GM19099 (cell line): ENCODE data around the gene KLK3.
A peak's percentile ranks its signal among the peaks of the same experiment; 100 is the strongest.

Source experiments
- POLR2A ChIP-seq: IDR thresholded peaks from 3 replicates; pipeline ENCODE4 v1.6.1; 2011; ENCODE audit warnings: low read depth; ENCODE audit not compliant: insufficient read length; ENCODE audit errors: extremely low read depth

The KLK3 gene

GRCh38 chr19:50854636-50855410 lies at the start of gene KLK3:
Gene KLK3 (plus strand): TSS chr19:50854915. CDS start chr19:50854956, 41 bp downstream.
- TF ChIP-seq POLR2A: no peak

- TF ChIP-seq POLR2A: no peak
Observed at GRCh38 chr19:50808856-50809255, 45.9 kb upstream of the KLK3 start.

- no peak for TF ChIP-seq POLR2A
Observed at GRCh38 chr19:50812474-50812873, 42.2 kb upstream of the KLK3 start.

GRCh38 chr19:50814883-50815282 lies 39.8 kb upstream of the KLK3 start:
- no peak for TF ChIP-seq POLR2A

GRCh38 chr19:50815439-50815838 lies 39.3 kb upstream of the KLK3 start:
- no peak for TF ChIP-seq POLR2A

GRCh38 chr19:50817941-50818858 lies 36.5 kb upstream of the KLK3 start:
- TF ChIP-seq POLR2A: peak; percentile 68

GRCh38 chr19:50818859-50819472 lies 35.7 kb upstream of the KLK3 start:
- TF ChIP-seq POLR2A: no peak

- no peak for TF ChIP-seq POLR2A
Observed at GRCh38 chr19:50819636-50820035, 35.1 kb upstream of the KLK3 start.

GRCh38 chr19:50820086-50820485 lies 34.6 kb upstream of the KLK3 start:
- no peak for TF ChIP-seq POLR2A

- peak; percentile 44 for TF ChIP-seq POLR2A
Observed at GRCh38 chr19:50820549-50821247, 34.0 kb upstream of the KLK3 start.

GRCh38 chr19:50821248-50821612 lies 33.5 kb upstream of the KLK3 start:
- TF ChIP-seq POLR2A: no peak

GRCh38 chr19:50821622-50822021 lies 33.1 kb upstream of the KLK3 start:
- no peak for TF ChIP-seq POLR2A

GRCh38 chr19:50822661-50823208 lies 32.0 kb upstream of the KLK3 start:
- TF ChIP-seq POLR2A: no peak

GRCh38 chr19:50823389-50824042 lies 31.2 kb upstream of the KLK3 start, which contains the start of gene KLK1:
Gene KLK1 (minus strand): TSS chr19:50823787. CDS start chr19:50823748, 39 bp downstream.
- TF ChIP-seq POLR2A: no peak

- no peak for TF ChIP-seq POLR2A
Observed at GRCh38 chr19:50826492-50827240, 28.0 kb upstream of the KLK3 start.
